HG03432 (cell line): ENCODE measurements around the gene CLASP1.
A peak's percentile ranks its signal among the peaks of the same experiment; 100 is the strongest.

Experiments
- ATAC-seq: cut with Tn5 transposase; IDR thresholded peaks from one replicate; pipeline ENCODE4 v1.9.1; 2021; ENCODE audit warnings: mild to moderate bottlenecking, moderate library complexity; ENCODE audit not compliant: unreplicated experiment

CLASP1 gene

GRCh38 chr2:121550669-121551068, 98.6 kb downstream of the CLASP1 start:
- ATAC-seq: no peak

- ATAC-seq: peak; percentile 44
Measured at GRCh38 chr2:121547646-121548045, 101.6 kb downstream of the CLASP1 start.

- no peak for ATAC-seq
Measured at GRCh38 chr2:121545913-121546312, 103.3 kb downstream of the CLASP1 start.

GRCh38 chr2:121545257-121545656, 104.0 kb downstream of the CLASP1 start:
- no peak for ATAC-seq

- ATAC-seq: no peak
Measured at GRCh38 chr2:121541495-121541894, 107.8 kb downstream of the CLASP1 start.

- no peak for ATAC-seq
Measured at GRCh38 chr2:121539750-121540469, 109.4 kb downstream of the CLASP1 start.

- ATAC-seq: no peak
Measured at GRCh38 chr2:121536850-121537557, 112.3 kb downstream of the CLASP1 start.

- no peak for ATAC-seq
Measured at GRCh38 chr2:121536347-121536746, 112.9 kb downstream of the CLASP1 start.

- ATAC-seq: no peak
Measured at GRCh38 chr2:121534007-121534406, 115.3 kb downstream of the CLASP1 start.

GRCh38 chr2:121532894-121533293, 116.4 kb downstream of the CLASP1 start:
- no peak for ATAC-seq

- no peak for ATAC-seq
Measured at GRCh38 chr2:121532347-121532766, 116.9 kb downstream of the CLASP1 start.

- ATAC-seq: peak; percentile 70
Measured at GRCh38 chr2:121530212-121530705, 119.0 kb downstream of the CLASP1 start.

- ATAC-seq: peak; percentile 10
Measured at GRCh38 chr2:121529439-121530211, 119.6 kb downstream of the CLASP1 start.

GRCh38 chr2:121527009-121527682, 122.1 kb downstream of the CLASP1 start:
- ATAC-seq: no peak

- no peak for ATAC-seq
Measured at GRCh38 chr2:121524685-121525425, 124.4 kb downstream of the CLASP1 start.

- no peak for ATAC-seq
Measured at GRCh38 chr2:121521359-121521758, 127.9 kb downstream of the CLASP1 start.

GRCh38 chr2:121520641-121520994, 128.6 kb downstream of the CLASP1 start:
- no peak for ATAC-seq

GRCh38 chr2:121519732-121520640, 129.3 kb downstream of the CLASP1 start:
- ATAC-seq: no peak

GRCh38 chr2:121519153-121519552, 130.1 kb downstream of the CLASP1 start:
- ATAC-seq: no peak
